ENCODE measurements around the gene MEOX2. TPM values are rescaled to one million over a fixed set of nuclear protein-coding genes. Genes with fewer than 3 reads are reported as not detected.

Gene MEOX2
- total RNA-seq, 1 donor from 2014 or later = 0.16 TPM

DNA sequence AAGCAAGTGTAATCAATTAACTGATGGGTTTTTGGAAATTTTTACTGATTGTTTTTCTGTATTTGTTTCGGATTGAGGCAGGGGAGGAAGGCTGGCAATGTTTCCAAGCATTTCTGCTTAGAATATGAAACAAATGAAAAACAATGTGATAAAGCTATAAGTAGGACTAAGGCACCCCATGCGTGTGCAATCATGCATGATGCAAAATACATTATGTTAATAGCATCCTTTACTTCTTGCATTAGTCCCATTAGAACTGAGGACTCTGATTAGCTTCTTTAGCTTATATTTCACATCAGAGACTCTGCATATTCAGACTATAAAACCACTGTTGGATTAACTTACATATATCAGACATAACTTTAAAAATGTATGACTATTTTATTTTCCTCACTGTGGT, 76.0 kb downstream of the MEOX2 start:
- DNase-seq = no peak

DNA sequence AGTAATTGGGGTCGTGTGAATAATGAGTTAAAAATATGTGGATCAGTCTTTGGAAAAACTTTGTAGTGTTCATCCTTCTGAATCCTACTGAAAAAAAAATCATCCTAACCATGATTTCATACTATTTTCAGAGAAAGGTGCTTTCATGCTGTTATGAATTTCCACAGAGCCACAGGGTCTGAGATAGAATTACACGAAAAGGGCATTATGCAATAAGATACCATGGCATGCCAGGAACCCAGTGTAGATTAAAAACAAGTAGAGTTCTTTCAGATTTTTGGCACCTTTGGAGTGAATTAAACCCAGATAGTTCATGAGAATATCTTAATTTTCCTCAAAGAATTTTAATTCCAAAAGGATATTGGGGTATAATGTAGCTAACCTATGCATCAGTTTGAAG, 77.2 kb downstream of the MEOX2 start:
- no peak for DNase-seq

DNA sequence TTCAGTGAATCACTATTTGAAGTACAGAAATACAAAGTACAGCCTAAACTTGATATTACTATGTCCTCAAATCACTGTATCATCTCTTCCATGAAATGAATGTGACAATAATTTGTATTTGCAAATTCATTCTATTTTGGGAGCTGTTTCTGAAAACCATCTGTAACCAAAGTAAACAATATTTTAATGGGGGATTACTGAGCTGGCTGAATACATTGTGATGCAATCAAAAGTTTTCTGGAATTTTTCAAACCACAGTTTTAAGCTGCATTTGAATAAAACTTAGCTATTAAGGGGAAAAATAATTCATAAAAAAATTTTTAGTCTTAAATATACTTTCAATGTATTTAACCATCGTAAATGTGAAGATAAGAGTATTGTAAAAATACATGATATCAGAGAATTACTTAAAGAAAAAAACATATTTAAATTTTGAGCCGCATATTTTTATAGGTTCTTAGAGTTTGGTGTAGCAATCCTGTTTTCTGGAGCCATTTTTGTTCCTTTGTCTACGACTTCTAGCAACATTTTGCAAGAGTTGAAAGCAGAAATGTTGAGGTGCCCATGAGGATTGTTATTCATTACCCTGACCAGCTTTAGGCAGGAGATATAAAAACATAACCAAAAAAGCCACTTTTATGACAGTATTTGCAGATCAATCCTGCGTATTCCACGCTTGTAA, 78.8 kb downstream of the MEOX2 start:
- DNase-seq = no peak

DNA sequence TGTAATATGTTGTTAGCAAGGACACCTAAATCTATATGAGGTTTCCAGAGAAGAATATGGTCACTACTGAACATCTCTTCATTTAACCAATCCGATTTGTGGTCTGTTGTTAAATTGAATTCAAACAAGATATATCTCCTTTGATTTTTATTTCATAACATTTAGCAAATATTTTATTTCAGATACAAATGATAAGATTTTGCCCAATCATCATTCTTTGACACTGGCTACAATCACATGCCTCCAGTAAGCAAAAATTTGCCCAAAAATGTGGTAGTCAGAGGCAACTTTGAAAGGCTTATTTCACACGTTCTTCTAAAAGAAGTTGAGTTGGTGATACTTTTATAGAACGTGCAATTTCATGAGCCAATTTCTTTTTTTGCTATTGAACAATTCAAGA, 79.9 kb downstream of the MEOX2 start:
- DNase-seq = no peak

DNA sequence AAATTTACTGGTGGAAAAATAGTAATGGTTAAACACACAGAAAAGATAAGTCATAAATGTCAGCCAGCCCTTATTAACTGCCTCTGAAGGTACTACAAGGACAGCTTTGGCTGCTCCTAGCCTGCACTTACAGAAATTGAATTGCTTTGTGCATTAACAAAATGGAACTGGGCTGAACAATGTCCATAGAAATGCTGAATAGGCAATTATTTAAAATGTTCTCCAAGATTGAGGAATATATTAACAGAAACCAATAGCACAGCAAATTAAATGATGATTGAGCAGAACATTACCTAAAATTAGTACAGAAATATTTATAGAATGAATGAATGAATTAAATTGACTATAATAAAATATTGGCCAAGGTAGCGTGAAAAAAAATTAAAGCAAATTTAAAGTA, 82.3 kb downstream of the MEOX2 start:
- DNase-seq = no peak

DNA sequence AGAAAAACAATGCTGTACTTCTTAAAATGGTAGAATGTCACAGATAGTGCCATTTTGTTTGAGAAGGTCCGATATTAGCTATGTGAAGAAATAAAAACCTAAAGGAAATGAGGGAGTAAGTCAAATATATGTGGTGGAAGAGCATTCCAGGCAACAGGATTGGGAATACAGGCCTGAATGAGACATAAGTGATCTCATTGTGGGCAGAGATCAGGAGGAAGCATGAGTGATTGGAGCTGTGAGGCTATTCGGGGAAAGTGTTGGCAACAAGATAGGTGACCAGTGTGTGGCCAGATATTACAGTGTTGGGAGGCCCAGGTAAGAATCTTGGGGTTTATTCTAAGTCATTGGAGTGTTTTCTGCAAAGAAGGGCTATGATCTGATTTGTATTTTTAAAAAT, 83.4 kb downstream of the MEOX2 start:
- no peak for DNase-seq

DNA sequence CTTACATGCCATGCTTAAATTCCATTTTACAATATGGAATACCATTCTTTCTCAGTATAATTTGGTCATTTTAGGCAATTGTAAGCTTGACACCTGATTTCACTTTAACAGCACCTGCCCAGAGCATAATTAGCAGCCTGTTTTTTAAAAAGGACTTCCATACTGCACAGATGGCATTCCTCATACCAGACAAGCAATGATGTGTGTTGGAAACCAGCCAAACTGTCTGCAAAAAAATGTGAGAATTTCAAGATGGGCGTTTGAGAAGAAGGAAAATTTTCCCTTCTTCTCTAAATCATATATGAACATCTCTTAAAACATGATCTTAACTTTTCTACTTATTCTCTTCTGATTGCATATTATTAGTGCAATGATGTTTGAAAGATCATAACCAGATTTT, 84.2 kb downstream of the MEOX2 start:
- no peak for DNase-seq

DNA sequence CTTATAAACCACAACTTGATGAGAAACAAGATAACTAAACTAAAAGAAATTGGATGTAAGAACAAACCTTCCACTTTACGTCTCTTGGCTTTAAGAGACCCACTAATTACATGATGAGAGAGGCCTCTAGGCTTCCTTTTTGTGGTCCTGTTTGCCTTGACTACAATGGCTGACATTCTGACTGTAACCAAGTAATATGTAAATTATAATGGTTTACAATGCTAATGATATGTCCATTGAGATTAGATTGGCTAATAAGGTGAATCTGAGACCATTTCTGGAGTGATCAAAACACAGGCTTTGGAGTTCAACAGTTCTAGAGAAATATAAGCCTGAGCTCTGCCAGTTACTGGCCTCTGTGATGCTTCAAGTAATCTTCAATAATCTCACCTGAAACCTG, 85.3 kb downstream of the MEOX2 start:
- no peak for DNase-seq

DNA sequence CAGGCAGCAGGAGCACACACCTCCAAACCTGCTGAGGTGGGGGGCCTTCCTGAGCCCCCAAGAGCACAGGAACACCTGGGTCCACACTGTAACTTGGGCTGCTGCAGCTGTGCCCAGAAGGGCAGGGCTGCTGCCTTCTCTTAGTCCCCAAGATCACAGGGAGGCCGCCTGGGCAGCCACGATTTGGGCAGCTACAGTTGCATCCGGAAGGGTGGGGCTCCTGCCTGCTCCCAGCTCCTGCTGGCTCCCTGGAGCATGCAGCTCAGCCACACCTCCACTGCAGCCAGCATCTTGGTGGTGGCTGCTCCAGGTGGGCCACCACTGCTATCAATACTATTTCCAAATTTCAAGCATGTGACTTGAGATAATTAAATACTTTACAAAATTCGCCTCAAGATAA, 86.2 kb downstream of the MEOX2 start:
- no peak for DNase-seq

DNA sequence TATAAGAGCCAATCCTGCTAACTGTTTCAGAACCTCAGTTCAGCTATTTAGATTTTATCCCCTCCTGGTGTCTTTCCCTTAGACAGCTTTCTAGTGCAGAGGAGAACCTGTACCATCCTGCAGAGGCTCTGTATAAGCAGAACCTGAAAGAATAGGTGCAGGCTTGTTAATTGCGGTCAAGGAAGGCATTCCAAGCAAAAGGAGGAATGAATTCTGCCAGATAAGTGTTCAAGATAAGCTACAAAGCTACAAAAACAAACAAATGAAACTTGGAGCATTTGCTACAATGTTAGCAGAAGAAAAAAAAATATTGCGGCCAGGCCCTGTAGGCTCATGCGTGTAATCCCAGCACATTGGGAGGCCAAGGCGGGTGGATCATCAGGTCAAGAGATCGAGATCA, 92.0 kb downstream of the MEOX2 start:
- no peak for DNase-seq

DNA sequence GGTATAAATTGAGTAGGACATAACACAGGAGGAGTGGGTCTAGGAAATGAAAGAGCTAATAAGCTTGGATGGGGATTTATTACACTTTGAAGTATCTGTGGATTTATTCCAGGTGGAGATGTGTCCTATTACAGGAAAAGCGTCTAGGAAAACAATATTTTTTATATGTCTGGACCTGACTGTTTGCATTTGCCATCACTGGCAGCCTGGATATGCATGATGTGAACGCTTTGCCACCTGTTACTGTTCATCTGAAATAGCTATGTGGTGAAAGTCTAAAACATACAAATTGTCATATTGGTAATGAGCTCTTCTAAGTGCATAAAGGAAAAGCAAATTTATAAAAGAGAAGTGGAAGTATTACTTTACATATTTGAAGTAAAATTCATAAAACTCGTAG, 93.1 kb downstream of the MEOX2 start:
- no peak for DNase-seq

DNA sequence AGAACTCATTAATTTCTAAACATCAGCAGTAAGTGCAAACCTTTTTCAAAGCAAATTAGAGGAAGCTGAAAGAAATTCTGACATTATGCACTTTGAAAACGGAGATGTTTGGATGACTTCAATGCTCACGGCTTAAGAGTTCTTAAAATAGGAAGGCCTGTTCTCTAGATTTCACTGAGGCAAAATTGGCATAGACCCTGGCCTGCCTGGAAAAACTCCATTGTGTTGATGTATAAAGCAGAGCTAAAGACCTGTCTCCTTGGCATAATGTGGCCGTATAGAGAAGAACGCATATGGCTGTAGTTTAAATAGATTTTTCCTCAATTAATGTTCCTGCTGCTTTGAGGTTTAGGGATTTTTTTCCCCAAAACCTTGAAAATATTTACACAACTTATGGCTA, 100.2 kb downstream of the MEOX2 start:
- DNase-seq = no peak

DNA sequence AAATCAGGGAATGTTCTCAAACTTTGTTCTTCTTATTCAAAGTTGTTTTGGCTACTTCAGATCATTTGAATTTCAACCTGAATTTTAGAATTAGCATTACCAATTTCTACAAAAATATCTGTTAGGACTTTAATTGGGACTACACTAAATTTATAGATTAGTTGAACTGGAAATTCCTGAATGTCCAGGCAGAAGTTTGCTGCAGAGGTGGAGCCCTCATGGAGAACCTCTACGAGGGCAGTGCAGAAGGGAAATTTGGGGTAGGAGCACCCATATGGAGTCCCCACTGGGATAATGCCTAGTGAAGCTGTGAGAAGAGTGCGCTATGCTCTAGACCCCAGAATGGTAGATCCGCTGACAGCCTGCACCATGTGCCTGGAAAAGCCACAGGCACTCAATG, 101.9 kb downstream of the MEOX2 start:
- DNase-seq = no peak

DNA sequence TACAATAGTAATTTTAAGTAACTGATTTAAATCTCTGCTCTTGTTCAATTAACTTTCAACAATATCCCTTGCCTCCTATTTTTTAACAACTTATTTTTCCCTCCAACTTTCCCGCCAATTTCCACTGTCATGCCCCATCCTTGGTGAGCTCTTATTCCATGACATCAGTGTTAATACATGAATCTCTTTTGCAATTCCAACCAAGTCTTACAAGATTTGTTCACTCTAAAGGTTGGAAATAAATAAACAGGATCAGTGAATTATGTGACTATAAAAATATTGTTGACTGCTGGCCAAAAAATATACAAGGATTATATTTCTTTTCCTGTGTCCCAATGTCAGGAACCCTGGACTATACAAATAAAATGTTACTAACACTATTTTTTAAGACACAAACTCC, 103.7 kb downstream of the MEOX2 start:
- DNase-seq = no peak

DNA sequence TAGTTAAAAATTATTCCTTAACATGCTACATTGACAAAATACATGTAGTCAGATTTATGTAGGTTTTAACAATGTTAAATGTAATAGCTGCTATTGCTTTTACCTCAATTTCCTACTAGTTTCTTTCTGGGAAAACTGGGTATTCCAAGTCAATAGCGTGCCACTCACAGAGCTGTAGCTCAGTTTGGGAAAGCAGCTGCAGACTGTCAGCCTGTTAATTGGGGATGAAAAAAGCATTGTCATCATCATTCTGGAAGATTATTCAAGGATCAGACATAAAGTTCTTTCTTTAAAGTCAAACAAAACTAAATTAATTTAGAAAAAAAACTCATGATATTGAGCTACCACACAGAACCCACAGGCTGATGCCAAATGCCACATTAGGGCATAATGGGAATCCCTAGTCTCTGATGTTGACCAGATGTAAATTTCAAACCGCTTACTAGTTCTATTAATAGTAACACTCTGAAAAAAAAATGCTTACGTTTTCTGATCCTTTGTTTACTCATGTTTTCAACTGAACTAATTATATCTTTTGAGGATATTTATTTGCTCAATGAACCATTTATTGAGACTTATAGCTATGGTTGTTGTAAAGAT, 105.0 kb downstream of the MEOX2 start:
- DNase-seq = no peak

DNA sequence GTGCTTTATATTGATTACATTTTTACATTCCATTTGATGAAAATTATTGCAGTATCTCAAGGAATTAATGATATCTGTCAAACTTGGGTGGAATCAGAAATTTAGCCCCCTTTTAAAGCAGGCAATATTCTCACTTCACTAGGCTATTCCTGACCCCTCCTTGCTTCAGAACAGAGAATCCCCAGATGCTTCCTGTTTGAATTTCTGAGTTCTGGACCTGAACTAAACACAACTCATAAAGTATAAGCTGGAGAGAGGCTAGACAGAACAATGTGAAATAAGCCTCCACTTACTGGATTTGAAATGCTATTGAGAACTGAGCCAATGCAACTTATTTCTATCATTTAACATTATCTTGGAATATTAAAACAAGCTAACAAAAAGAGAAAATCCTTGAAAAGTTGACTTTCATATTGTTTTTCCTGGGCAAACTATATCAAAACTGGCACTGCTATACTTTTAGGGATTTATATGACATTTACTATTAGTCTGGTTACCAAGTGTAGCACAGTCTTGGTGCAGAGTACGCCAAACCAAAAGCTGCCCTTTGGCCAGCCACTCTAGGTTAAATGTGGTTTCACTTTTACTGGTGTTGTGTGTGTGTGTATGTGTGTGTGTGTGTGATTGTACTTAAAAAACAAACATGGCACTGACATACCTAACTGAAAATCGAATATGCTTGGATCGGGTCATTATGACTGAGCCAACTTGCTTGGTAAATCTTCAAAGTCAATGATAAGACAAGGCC, 105.7 kb downstream of the MEOX2 start:
- DNase-seq = no peak

DNA sequence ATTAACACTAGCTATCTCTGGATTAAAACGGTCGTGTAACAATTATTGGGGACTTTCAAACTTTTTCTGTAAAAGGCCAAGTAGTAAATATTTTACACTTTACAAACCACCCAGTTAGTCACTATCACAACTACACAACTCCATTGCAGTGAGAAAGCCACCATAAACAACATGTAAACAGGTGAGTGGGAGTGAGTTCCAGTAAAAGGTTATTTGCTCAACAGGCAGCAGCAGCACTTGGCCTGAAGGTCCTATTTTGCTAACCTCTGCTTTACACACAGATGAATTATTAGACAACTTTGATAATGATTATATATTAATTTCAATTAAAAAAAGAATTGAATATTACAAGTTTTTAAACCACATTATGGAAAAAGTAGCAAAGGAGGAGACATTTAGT, 108.9 kb downstream of the MEOX2 start:
- no peak for DNase-seq

DNA sequence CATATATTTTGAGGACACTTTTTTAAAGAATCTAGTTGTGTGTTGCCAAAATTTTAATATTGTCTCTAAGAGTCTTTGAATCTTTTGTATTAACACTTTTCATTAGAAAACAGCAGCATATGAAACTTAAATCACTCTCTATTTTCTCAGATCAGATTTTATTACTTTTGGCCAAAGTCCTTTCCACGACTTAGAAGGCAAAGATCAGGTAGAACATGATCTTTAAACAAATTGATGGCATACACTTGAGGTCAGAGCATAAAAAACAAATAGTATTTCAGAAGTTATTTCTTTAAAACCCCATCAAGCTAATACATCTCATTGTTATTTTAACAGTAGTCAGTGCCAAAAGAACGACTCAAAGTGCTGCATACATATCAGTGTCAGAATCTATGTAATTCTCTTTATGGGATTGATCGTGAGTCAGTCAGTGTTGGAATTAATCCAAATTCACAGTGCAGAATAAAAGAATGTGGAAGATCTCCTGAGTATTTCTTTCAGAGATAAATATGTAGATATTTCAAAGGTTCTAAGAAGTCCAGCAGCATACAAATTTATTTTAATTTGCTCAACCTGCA, 115.1 kb downstream of the MEOX2 start:
- DNase-seq = no peak

DNA sequence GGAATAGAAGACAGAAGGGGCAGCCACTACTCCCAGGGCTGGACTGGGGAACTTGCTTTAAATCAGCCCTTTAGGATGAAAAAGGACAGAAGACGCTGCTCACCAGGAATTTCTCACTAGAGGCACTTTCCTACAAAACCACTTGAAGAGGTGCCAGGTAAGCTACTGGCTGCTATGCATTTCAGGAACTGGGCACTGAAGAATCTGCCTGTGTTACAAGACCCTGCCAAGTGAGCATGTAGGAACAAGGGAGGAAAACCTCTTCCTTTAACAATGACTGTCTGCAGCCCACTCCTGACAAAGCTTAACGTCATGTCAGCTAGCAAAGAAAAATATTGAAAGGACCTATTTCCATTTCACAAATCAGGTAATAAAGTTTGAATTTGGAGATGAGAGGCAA, 118.8 kb downstream of the MEOX2 start:
- DNase-seq = no peak

DNA sequence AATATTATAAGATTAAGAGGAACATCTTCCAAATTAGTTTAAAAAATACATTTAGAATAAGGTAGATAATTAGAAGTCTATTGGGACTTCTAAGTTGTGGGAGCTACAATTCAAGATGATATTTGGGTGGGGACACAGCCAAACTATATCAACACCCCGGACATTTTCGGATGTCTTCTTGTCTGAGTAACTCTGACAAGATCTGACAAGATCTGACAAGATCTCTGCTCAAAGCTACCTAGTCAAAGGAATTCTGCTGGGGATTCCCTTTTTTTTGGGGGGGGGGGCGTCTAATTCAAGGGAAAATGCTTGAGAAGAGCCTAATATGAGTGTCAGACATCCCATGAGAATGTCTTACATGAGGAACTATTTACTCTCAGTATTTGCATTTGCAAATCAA, 119.4 kb downstream of the MEOX2 start:
- no peak for DNase-seq

DNA sequence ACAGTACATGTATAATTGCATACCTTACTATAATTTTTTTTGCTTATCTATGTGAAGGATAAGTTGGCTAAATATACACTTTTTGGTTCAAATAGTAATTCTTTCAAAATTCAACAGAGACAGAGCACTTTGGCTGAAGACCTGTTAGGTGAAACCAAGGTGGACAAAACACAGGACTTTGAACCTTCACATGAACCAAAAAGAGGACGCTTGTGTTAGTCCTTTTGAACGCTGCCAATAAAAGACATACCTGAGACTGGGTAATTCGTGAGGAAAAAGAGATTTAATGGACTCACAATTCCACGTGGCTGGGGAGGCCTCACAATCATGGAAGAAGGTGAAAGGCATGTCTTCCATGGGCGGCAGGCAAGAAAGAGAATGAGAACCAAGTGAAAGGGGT, 120.0 kb downstream of the MEOX2 start:
- no peak for DNase-seq

DNA sequence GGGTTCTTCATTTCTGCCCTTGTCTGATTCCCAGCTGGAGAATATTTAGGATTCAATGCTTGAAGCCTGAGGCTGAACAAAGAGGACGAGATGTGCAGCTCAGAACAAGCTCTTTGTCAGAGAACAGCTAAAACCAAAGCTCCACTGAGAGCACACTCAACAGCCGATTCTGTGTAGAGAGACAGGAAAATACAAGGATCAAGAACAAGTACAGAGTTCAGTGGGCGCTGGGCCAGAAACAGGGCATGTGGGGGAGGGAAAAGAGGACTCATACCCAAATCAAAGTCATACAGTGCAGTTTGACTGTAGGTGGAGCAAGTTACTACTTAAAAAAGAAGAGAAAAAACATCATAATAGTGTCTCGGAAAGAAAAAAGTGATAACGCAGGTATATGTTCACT, 124.6 kb downstream of the MEOX2 start, which contains the start of gene AGMO:
Gene AGMO, minus strand, starts transcription at position 181 of the 400 bp plus-strand sequence.
- DNase-seq = peak; percentile 46

Data from occipital lobe (tissue), 2 donors.